Suprapubic skin (tissue), 4 donors: ENCODE measurements around the gene BLVRB.

ENCODE experiments used
- CTCF ChIP-seq, 2 donors: fragments of 200-600 bp in 1 of 2; fragments of 450-650 bp in 1 of 2; sonication (generic) in 1 of 2; IDR thresholded peaks; one replicate each; pipeline ENCODE4 v1.5.1; 2016 to 2019; ENCODE audit warnings: antibody characterized with exemption in 2 of 2, mild to moderate bottlenecking in 1 of 2, moderate library complexity in 1 of 2
- EP300 ChIP-seq: sonication (generic); formaldehyde crosslinking; IDR thresholded peaks from one replicate; pipeline ENCODE4 v1.6.1; 2017; ENCODE audit warnings: antibody characterized with exemption
- POLR2A ChIP-seq, 2 donors: fragments of 450-650 bp; IDR thresholded peaks; one replicate each; pipeline ENCODE4 v1.6.1; 2017; ENCODE audit warnings: antibody characterized with exemption in 2 of 2, mild to moderate bottlenecking in 2 of 2, moderate library complexity in 2 of 2
- POLR2AphosphoS5 ChIP-seq, 3 donors: sonication (generic); formaldehyde crosslinking; IDR thresholded peaks; one replicate each; pipeline ENCODE4 v1.6.1; 2017; ENCODE audit warnings: antibody characterized with exemption in 3 of 3

GRCh38 chr19:40450664-40451063, 14.9 kb downstream of the BLVRB start:
- no peak for TF ChIP-seq EP300
- TF ChIP-seq POLR2A (IDR thresholded peaks at IDR 0.05) = no peak
- TF ChIP-seq CTCF (IDR thresholded peaks at IDR 0.05) = no peak
- TF ChIP-seq POLR2AphosphoS5 (IDR thresholded peaks at IDR 0.05) = no peak
